Osteocyte (in vitro differentiated cells): ENCODE measurements around the gene DNAJC13. TPM values are rescaled to one million over a fixed set of nuclear protein-coding genes. Genes with fewer than 3 reads are reported as not detected.

ENCODE experiments used
- DNase-seq: peaks from one replicate; pipeline ENCODE4 v3.0.0; 2021; ENCODE audit warnings: mixed read lengths; ENCODE audit not compliant: unreplicated experiment; ENCODE audit errors: extremely low spot score
- H3K27ac Mint-ChIP-seq: one replicate; pipeline ENCODE4 v1.8.0; 2021; ENCODE audit warnings: mild to moderate bottlenecking, mixed read lengths; ENCODE audit not compliant: unreplicated experiment
- H3K27me3 Mint-ChIP-seq: one replicate; pipeline ENCODE4 v1.8.0; 2021; ENCODE audit warnings: mixed read lengths; ENCODE audit not compliant: unreplicated experiment
- H3K36me3 Mint-ChIP-seq: one replicate; pipeline ENCODE4 v1.8.0; 2021; ENCODE audit warnings: mixed read lengths; ENCODE audit not compliant: unreplicated experiment
- H3K4me1 Mint-ChIP-seq: one replicate; pipeline ENCODE4 v1.8.0; 2021; ENCODE audit warnings: mixed read lengths; ENCODE audit not compliant: unreplicated experiment
- H3K4me3 Mint-ChIP-seq: one replicate; pipeline ENCODE4 v1.8.0; 2021; ENCODE audit warnings: mild to moderate bottlenecking, moderate library complexity, mixed read lengths; ENCODE audit not compliant: unreplicated experiment
- H3K9me3 Mint-ChIP-seq: one replicate; pipeline ENCODE4 v1.8.0; 2021; ENCODE audit warnings: mixed read lengths; ENCODE audit not compliant: unreplicated experiment
- CTCF ChIP-seq: fragments of 200-600 bp; sonication (generic); IDR thresholded peaks from 2 replicates; pipeline ENCODE4 v1.5.0; 2021; ENCODE audit warnings: antibody characterized with exemption, mild to moderate bottlenecking, moderate library complexity
- total RNA-seq: library from RNA; stranded (reverse); gene quantifications from 2 replicates; pipeline ENCODE4 v1.2.1, GENCODE V29; 2021

Gene DNAJC13
- total RNA-seq, 1 donor from 2014 or later, result 57.1 TPM

GRCh38 chr3:132561003-132561402 is 143.7 kb downstream of the DNAJC13 start:
- no peak overlapping the region for H3K27ac Mint-ChIP-seq
- peaks cover 26% of the 10 kb centered on the region for H3K36me3 Mint-ChIP-seq
- H3K27me3 Mint-ChIP-seq, result no peaks in the 10 kb centered on the region
- peaks cover 4% of the 10 kb centered on the region for H3K9me3 Mint-ChIP-seq
- no peak for TF ChIP-seq CTCF
- peaks cover 5% of the 10 kb centered on the region for H3K4me1 Mint-ChIP-seq
- no peak for DNase-seq
- H3K4me3 Mint-ChIP-seq, result no peak overlapping the region

GRCh38 chr3:132563420-132564069 is 146.2 kb downstream of the DNAJC13 start:
- H3K27ac Mint-ChIP-seq, result no peak overlapping the region
- peaks cover 3% of the 10 kb centered on the region for H3K4me1 Mint-ChIP-seq
- H3K27me3 Mint-ChIP-seq, result no peaks in the 10 kb centered on the region
- H3K36me3 Mint-ChIP-seq, result peaks cover 24% of the 10 kb centered on the region
- peaks cover 4% of the 10 kb centered on the region for H3K9me3 Mint-ChIP-seq
- DNase-seq, result no peak
- no peak for TF ChIP-seq CTCF
- no peak overlapping the region for H3K4me3 Mint-ChIP-seq

GRCh38 chr3:132564070-132564465 is 146.8 kb downstream of the DNAJC13 start:
- no peak overlapping the region for H3K4me3 Mint-ChIP-seq
- peaks cover 9% of the 10 kb centered on the region for H3K4me1 Mint-ChIP-seq
- H3K36me3 Mint-ChIP-seq, result peaks cover 19% of the 10 kb centered on the region
- H3K9me3 Mint-ChIP-seq, result peaks cover 4% of the 10 kb centered on the region
- DNase-seq, result no peak
- no peak for TF ChIP-seq CTCF
- no peak overlapping the region for H3K27ac Mint-ChIP-seq
- H3K27me3 Mint-ChIP-seq, result no peaks in the 10 kb centered on the region

GRCh38 chr3:132568422-132568821 is 151.1 kb downstream of the DNAJC13 start:
- no peak for TF ChIP-seq CTCF
- H3K36me3 Mint-ChIP-seq, result peaks cover 26% of the 10 kb centered on the region
- H3K27me3 Mint-ChIP-seq, result no peaks in the 10 kb centered on the region
- no peak overlapping the region for H3K4me3 Mint-ChIP-seq
- H3K27ac Mint-ChIP-seq, result no peak overlapping the region
- H3K4me1 Mint-ChIP-seq, result peaks cover 19% of the 10 kb centered on the region
- H3K9me3 Mint-ChIP-seq, result no peaks in the 10 kb centered on the region
- no peak for DNase-seq

- Mint-ChIP-seq H3K9me3 (no peaks in the 10 kb centered on the region), H3K27ac (peak overlapping the region; percentile 74), H3K27me3 (no peaks in the 10 kb centered on the region), H3K36me3 (peaks cover 27% of the 10 kb centered on the region), H3K4me1 (peaks cover 21% of the 10 kb centered on the region), H3K4me3 (no peak overlapping the region)
- TF ChIP-seq CTCF, result no peak
- no peak for DNase-seq
Measured at GRCh38 chr3:132569153-132569552, 151.9 kb downstream of the DNAJC13 start.
